K562 (cell line): ENCODE data around the gene KLK15. TPM values are rescaled to one million over a fixed set of nuclear protein-coding genes. Genes with fewer than 3 reads are reported as not detected.

Experiments
- CEBPG ChIP-seq, 3 experiments: fragments of 200-800 bp in 1 of 3; sonication (Bioruptor generic) in 1 of 3; sonication (generic) in 1 of 3; formaldehyde crosslinking in 1 of 3; IDR thresholded peaks in 2 of 3; conservative IDR thresholded peaks in 1 of 3; 2 replicates each; pipeline versions ENCODE4 v1.6.1 to v1.8.0; 2016 to 2022; ENCODE audit warnings: missing compliant biosample characterization in 2 of 3, missing genetic modification characterization in 2 of 3, mild to moderate bottlenecking in 1 of 3, missing genetic modification reagents in 1 of 3
- DPF2 ChIP-seq: fragments of 450-650 bp; IDR thresholded peaks from 2 replicates; pipeline ENCODE4 v1.6.1; 2016
- GATAD2B ChIP-seq: fragments of 450-650 bp; IDR thresholded peaks from 2 replicates; pipeline ENCODE4 v1.6.1; 2017; ENCODE audit warnings: mild to moderate bottlenecking, borderline replicate concordance
- HOXB6 ChIP-seq: fragments of 250-450 bp; sonication (Bioruptor Pico); IDR thresholded peaks from 2 replicates; pipeline ENCODE4 v1.5.1; 2022; ENCODE audit warnings: mild to moderate bottlenecking, borderline replicate concordance
- NFXL1 ChIP-seq: fragments of 450-650 bp; formaldehyde crosslinking; IDR thresholded peaks from 2 replicates; pipeline ENCODE4 v1.4.0; 2021; ENCODE audit warnings: mild to moderate bottlenecking
- PHB ChIP-seq: fragments of 250-450 bp; sonication (Bioruptor Pico); IDR thresholded peaks from 2 replicates; pipeline ENCODE4 v1.5.0; 2021
- RNF2 ChIP-seq: sonication (generic); IDR thresholded peaks from 2 replicates; pipeline ENCODE4 v1.6.1; 2016
- SMARCA4 ChIP-seq: fragments of 450-650 bp; IDR thresholded peaks from 2 replicates; pipeline ENCODE4 v1.6.1; 2016
- SMC3 ChIP-seq: conservative IDR thresholded peaks from 2 replicates; pipeline ENCODE4 v1.6.1; 2011; ENCODE audit warnings: low read depth, low read length, improper control_type of control experiment; ENCODE audit not compliant: insufficient read depth
- TAF7 ChIP-seq: fragments of 450-650 bp; IDR thresholded peaks from 2 replicates; pipeline ENCODE4 v1.6.1; 2016; ENCODE audit warnings: missing genetic modification characterization, missing compliant biosample characterization
- THRA ChIP-seq: fragments of 450-650 bp; IDR thresholded peaks from 2 replicates; pipeline ENCODE4 v1.6.1; 2017; ENCODE audit warnings: mild to moderate bottlenecking, moderate library complexity
- ZBED1 ChIP-seq: IDR thresholded peaks from 2 replicates; pipeline ENCODE4 v1.6.1; 2014
- ZNF143 ChIP-seq: sonication (generic); formaldehyde crosslinking; IDR thresholded peaks from 2 replicates; pipeline ENCODE4 v1.9.0; 2022; ENCODE audit warnings: mild to moderate bottlenecking, missing genetic modification reagents
- ZNF224 ChIP-seq: sonication (generic); formaldehyde crosslinking; IDR thresholded peaks from 2 replicates; pipeline ENCODE4 v1.8.0; 2022; ENCODE audit warnings: mild to moderate bottlenecking, missing genetic modification reagents
- ZNF347 ChIP-seq: fragments of 450-650 bp; formaldehyde crosslinking; IDR thresholded peaks from 2 replicates; pipeline ENCODE4 v1.4.0; 2020; ENCODE audit warnings: low read depth, mild to moderate bottlenecking, moderate library complexity
- ZNF436 ChIP-seq: fragments of 250-450, 450-650 bp; sonication (Bioruptor Pico); formaldehyde crosslinking; IDR thresholded peaks from 2 replicates; pipeline ENCODE4 v1.7.0; 2020; ENCODE audit warnings: mild to moderate bottlenecking
- ZNF583 ChIP-seq: fragments of 250-450 bp; sonication (Bioruptor Pico); IDR thresholded peaks from 2 replicates; pipeline ENCODE4 v1.4.0; 2020
- ZNF695 ChIP-seq: fragments of 450-650 bp; formaldehyde crosslinking; IDR thresholded peaks from 2 replicates; pipeline ENCODE4 v1.4.0; 2020; ENCODE audit warnings: mild to moderate bottlenecking, moderate library complexity
- polyA plus RNA-seq, 8 experiments: library from polyadenylated mRNA; depleted of rRNA in 4 of 8; stranded (reverse) in 5 of 8; unstranded in 3 of 8; fragments of >200 nt; fragmentation: Nextera tagmentation in 2 of 8; fragmentation: Illumina TruSeq in 1 of 8; extraction: Ambion mirVana in 2 of 8; extraction: Trizol in 1 of 8; gene quantifications; 2 replicates each; pipeline versions ENCODE4 v1.2.1 to v1.2.3, GENCODE V29; 2011 to 2014; ENCODE audit warnings: inconsistent platforms in 1 of 8, missing spikeins in 1 of 8
- total RNA-seq, 7 experiments: library from RNA; depleted of rRNA in 6 of 7; stranded (reverse); fragments of >200 nt in 6 of 7; fragmentation: Illumina TruSeq in 2 of 7; extraction: Trizol in 2 of 7; gene quantifications; 2 replicates each; pipeline versions ENCODE4 v1.2.1 to v1.2.3, GENCODE V29; 2011 to 2021; ENCODE audit warnings: low replicate concordance in 1 of 7
- TF ChIP-seq, protein P1 (sequence below), 2 experiments: fragments of 450-650 bp in 1 of 2; sonication (generic) in 1 of 2; formaldehyde crosslinking in 1 of 2; IDR thresholded peaks; 2 replicates each; pipeline versions ENCODE4 v1.7.1 to v1.9.0; 2016 to 2022; ENCODE audit warnings: inconsistent platforms in 1 of 2, mild to moderate bottlenecking in 1 of 2, missing genetic modification reagents in 1 of 2

Gene KLK15
- total and polyA plus RNA-seq, 9 of the 15 experiments (the other 6 are each of a cell fraction or from before 2014, with no cell fraction given) = not detected

DNA sequence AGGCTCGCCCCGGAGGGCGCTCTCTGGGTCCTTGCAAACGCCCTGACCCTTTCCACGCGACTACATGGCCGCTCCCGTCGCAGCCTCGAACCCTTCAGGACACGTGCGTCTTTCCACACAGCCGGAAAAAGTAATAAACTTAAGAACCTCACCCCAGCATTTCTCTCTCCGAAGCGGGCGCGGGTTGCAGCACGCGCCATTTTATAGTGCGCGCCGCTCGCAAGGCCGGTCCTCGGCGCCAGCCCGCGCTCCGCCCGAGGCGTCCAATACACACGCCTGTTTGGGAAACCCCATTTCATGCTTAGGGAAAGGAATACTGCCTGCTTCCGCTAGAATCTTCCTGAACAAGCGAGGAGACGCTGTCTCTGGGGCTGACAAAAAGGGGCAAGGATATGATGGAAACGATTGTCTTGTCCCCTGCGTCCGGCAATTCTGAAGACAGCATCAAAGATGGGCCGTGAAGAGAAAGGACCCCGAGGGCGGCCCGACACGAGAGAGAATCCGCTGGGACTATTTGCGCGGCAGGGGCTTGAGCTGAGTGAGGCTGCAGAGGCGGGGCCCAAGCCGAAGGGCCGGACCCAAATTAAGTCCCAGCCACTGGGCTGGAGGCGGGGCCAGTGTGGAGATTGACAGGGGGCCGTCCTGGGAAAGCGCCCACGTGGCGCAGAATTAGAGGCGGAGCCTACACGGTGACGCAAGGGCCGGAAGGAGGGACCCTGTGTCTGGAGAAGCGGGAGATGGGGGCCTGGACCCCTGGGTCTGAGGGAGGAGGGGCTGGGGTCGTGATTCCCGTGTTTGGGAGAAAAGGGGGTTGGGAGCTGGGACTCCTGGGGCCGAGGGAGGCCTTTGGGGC, 28.7 kb downstream of the KLK15 start (continued):
- TF ChIP-seq THRA = no peak
- TF ChIP-seq ZNF347 (CRISPR knock-in tag) = no peak
- peak; percentile 68; the same call in 1 of the 2 replicates for TF ChIP-seq ZBED1
- peak; percentile 94 for TF ChIP-seq CEBPG (CRISPR knock-in tag; IDR thresholded peaks at IDR 0.05)
- TF ChIP-seq CEBPG (tag; conservative IDR thresholded peaks at IDR 0.05 in 1 of 2, IDR thresholded peaks at IDR 0.05 in 1 of 2) = peak; percentile 88 to 91
- TF ChIP-seq ZNF224 (CRISPR knock-in tag) = no peak
- TF ChIP-seq, protein P1, sequence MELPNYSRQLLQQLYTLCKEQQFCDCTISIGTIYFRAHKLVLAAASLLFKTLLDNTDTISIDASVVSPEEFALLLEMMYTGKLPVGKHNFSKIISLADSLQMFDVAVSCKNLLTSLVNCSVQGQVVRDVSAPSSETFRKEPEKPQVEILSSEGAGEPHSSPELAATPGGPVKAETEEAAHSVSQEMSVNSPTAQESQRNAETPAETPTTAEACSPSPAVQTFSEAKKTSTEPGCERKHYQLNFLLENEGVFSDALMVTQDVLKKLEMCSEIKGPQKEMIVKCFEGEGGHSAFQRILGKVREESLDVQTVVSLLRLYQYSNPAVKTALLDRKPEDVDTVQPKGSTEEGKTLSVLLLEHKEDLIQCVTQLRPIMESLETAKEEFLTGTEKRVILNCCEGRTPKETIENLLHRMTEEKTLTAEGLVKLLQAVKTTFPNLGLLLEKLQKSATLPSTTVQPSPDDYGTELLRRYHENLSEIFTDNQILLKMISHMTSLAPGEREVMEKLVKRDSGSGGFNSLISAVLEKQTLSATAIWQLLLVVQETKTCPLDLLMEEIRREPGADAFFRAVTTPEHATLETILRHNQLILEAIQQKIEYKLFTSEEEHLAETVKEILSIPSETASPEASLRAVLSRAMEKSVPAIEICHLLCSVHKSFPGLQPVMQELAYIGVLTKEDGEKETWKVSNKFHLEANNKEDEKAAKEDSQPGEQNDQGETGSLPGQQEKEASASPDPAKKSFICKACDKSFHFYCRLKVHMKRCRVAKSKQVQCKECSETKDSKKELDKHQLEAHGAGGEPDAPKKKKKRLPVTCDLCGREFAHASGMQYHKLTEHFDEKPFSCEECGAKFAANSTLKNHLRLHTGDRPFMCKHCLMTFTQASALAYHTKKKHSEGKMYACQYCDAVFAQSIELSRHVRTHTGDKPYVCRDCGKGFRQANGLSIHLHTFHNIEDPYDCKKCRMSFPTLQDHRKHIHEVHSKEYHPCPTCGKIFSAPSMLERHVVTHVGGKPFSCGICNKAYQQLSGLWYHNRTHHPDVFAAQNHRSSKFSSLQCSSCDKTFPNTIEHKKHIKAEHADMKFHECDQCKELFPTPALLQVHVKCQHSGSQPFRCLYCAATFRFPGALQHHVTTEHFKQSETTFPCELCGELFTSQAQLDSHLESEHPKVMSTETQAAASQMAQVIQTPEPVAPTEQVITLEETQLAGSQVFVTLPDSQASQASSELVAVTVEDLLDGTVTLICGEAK (IDR thresholded peaks at IDR 0.05) = peak; percentile 21; the same call in 1 of the 2 replicates
- TF ChIP-seq, protein P1 (CRISPR knock-in tag; IDR thresholded peaks at IDR 0.05) = no peak
- TF ChIP-seq PHB (CRISPR knock-in tag) = peak; percentile 72; the same call in 1 of the 2 replicates
- peak; percentile 42; the same call in 1 of the 2 replicates for TF ChIP-seq RNF2
- 0 out of 2 replicates have a peak, but pooled peaks have one; percentile 45 for TF ChIP-seq DPF2
- peak; percentile 96 for TF ChIP-seq TAF7 (tag)
- TF ChIP-seq GATAD2B = no peak
- TF ChIP-seq HOXB6 (CRISPR knock-in tag) = no peak
- TF ChIP-seq SMC3 = 0 out of 2 replicates have a peak, but pooled peaks have one; percentile 24
- no peak for TF ChIP-seq SMARCA4
- 0 out of 2 replicates have a peak, but pooled peaks have one; percentile 59 for TF ChIP-seq ZNF583 (CRISPR knock-in tag)
- TF ChIP-seq ZNF436 (CRISPR knock-in tag) = no peak
- no peak for TF ChIP-seq ZNF695 (CRISPR knock-in tag)
- no peak; the same call in 1 of the 2 replicates for TF ChIP-seq NFXL1 (CRISPR knock-in tag)
- TF ChIP-seq ZNF143 = no peak
